ENCODE results near the gene IFITM10. TPM values are rescaled to one million over a fixed set of nuclear protein-coding genes. Genes with fewer than 3 reads are reported as not detected.

IFITM10 gene
- total RNA-seq, 1 experiment from 2014 or later: 0.59 TPM

GRCh38 chr11:1744891-1745700 lies 5.3 kb downstream of the IFITM10 start:
- Histone ChIP-seq H3K18ac (ENCODE audit: insufficient read length, low read depth, low read length) (no peak overlapping the region), H3K14ac (ENCODE audit: insufficient read depth, low read length) (no peak overlapping the region), H3K23me2 (ENCODE audit: insufficient read length, low read depth, low read length, poor library complexity, severe bottlenecking) (peaks cover 5% of the 10 kb centered on the region), H2BK20ac (ENCODE audit: low read depth, low read length, poor library complexity, severe bottlenecking) (no peak overlapping the region), H2AFZ (ENCODE audit: low read length) (no peak overlapping the region), H4K91ac (ENCODE audit: insufficient read length, low read depth, low read length) (no peak overlapping the region), H2BK12ac (ENCODE audit: insufficient read length, low read depth, low read length) (no peak overlapping the region), H3K79me2 (ENCODE audit: insufficient read depth, low read length) (no peaks in the 10 kb centered on the region), H3K27me3 (ENCODE audit: insufficient read depth, low read length) (peaks cover 16% of the 10 kb centered on the region; the same call in 1 of the 2 replicates), H4K5ac (ENCODE audit: insufficient read length, low read depth, low read length) (no peak overlapping the region), H3T11ph (ENCODE audit: low read length) (no peak overlapping the region), H4K20me1 (ENCODE audit: control insufficient read depth, insufficient read depth, insufficient read length) (peaks cover 11% of the 10 kb centered on the region), H3K4me1 (ENCODE audit: insufficient read depth, low read length) (no peaks in the 10 kb centered on the region; the same call in 1 of the 2 replicates), H3K4ac (ENCODE audit: low read depth, low read length) (no peak overlapping the region), H3K9ac (ENCODE audit: extremely low read depth, insufficient read length, low read length) (no peak overlapping the region), H2BK15ac (ENCODE audit: low read depth, low read length) (no peak overlapping the region), H3K56ac (ENCODE audit: insufficient read length, low read depth, low read length) (no peak overlapping the region), H3K23ac (ENCODE audit: insufficient read length, low read depth, low read length) (no peak overlapping the region), H3K4me2 (ENCODE audit: insufficient read depth, insufficient read length, low read length) (no peak overlapping the region), H2BK5ac (ENCODE audit: insufficient read length, low read length) (no peak overlapping the region), H3K27ac (ENCODE audit: insufficient read length, low read depth, low read length) (no peak overlapping the region), H3K9me3 (ENCODE audit: control insufficient read depth, low read depth, low read length) (no peaks in the 10 kb centered on the region), H4K8ac (replicated peaks; ENCODE audit: insufficient read length, low read depth, low read length) (no peak overlapping the region), H2BK120ac (ENCODE audit: low read depth, low read length, poor library complexity, severe bottlenecking) (no peak overlapping the region), H2AK5ac (ENCODE audit: insufficient read length, low read length) (no peak overlapping the region), H3K79me1 (ENCODE audit: insufficient read depth, low read depth, low read length, poor library complexity, severe bottlenecking) (no peaks in the 10 kb centered on the region)
- Mint-ChIP-seq H3K9me3 (peaks cover 4 to 9% of the 10 kb centered on the region in 2 experiments; a peak in 4 of 5 replicates), H3K4me3 (no peak overlapping the region), H3K36me3 (ENCODE audit: insufficient read depth in 1 of 3, low read depth in 3 of 3) (peaks cover 0 to 4% (median 0%) of the 10 kb centered on the region in 3 experiments; a peak in 2 of 7 replicates), H3K4me1 (peaks cover 7 to 8% of the 10 kb centered on the region in 2 experiments), H3K27me3 (ENCODE audit: low read depth) (peaks cover 46% of the 10 kb centered on the region), H3K27ac (no peak overlapping the region)
- no peak for DNase-seq
- TF ChIP-seq, protein P1, sequence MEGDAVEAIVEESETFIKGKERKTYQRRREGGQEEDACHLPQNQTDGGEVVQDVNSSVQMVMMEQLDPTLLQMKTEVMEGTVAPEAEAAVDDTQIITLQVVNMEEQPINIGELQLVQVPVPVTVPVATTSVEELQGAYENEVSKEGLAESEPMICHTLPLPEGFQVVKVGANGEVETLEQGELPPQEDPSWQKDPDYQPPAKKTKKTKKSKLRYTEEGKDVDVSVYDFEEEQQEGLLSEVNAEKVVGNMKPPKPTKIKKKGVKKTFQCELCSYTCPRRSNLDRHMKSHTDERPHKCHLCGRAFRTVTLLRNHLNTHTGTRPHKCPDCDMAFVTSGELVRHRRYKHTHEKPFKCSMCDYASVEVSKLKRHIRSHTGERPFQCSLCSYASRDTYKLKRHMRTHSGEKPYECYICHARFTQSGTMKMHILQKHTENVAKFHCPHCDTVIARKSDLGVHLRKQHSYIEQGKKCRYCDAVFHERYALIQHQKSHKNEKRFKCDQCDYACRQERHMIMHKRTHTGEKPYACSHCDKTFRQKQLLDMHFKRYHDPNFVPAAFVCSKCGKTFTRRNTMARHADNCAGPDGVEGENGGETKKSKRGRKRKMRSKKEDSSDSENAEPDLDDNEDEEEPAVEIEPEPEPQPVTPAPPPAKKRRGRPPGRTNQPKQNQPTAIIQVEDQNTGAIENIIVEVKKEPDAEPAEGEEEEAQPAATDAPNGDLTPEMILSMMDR (conservative IDR thresholded peaks at IDR 0.05): no peak
- no CpG with 5 or more reads among the region's 18 CpGs for WGBS (ENCODE audit: extremely low coverage, insufficient read length, low lambda C conversion rate)

Data from H9 (cell line).